Esophagus (tissue), 2 donors: ENCODE results near the gene CACNA1B. TPM values are rescaled to one million over a fixed set of nuclear protein-coding genes. Genes with fewer than 3 reads are reported as not detected.

ENCODE experiments used
- H3K27ac ChIP-seq, 2 donors: one replicate each; pipeline ENCODE4 v1.5.1; 2013; ENCODE audit warnings: low read depth in 2 of 2, mild to moderate bottlenecking in 2 of 2, inconsistent platforms in 1 of 2, low read length in 1 of 2, moderate library complexity in 1 of 2
- H3K27me3 ChIP-seq, 2 donors: one replicate each; pipeline ENCODE4 v1.6.1; 2013; ENCODE audit warnings: low read length in 2 of 2, control low read depth in 1 of 2, mild to moderate bottlenecking in 1 of 2; ENCODE audit not compliant: insufficient read depth in 2 of 2, control insufficient read depth in 1 of 2
- H3K36me3 ChIP-seq, 2 donors: one replicate each; pipeline ENCODE4 v1.6.1; 2013; ENCODE audit warnings: low read length in 1 of 2; ENCODE audit not compliant: control insufficient read depth in 2 of 2, insufficient read depth in 2 of 2
- H3K4me1 ChIP-seq, 2 donors: one replicate each; pipeline ENCODE4 v1.6.1; 2013; ENCODE audit warnings: low read length in 1 of 2; ENCODE audit not compliant: control insufficient read depth in 2 of 2, insufficient read depth in 2 of 2
- H3K4me3 ChIP-seq, 2 donors: one replicate each; pipeline ENCODE4 v1.5.1; 2013; ENCODE audit warnings: low read length in 2 of 2, mild to moderate bottlenecking in 2 of 2, low read depth in 1 of 2, moderate library complexity in 1 of 2
- H3K9me3 ChIP-seq, 2 donors: one replicate each; pipeline ENCODE4 v1.6.1; 2013; ENCODE audit warnings: mild to moderate bottlenecking in 2 of 2, low read depth in 1 of 2, low read length in 1 of 2, moderate library complexity in 1 of 2; ENCODE audit not compliant: control insufficient read depth in 2 of 2, insufficient read depth in 1 of 2
- WGBS, 2 donors: extraction: QIAGEN DNeasy Blood & Tissue Kit; methylation state at CpG; one replicate each; pipeline ENCODE4 v1.1.7; 2013; 5-methylcytosine and 5-hydroxymethylcytosine counted together
- polyA plus RNA-seq, 2 donors: library from polyadenylated mRNA; stranded (reverse); fragments of 200-250 nt; gene quantifications; one replicate each; pipeline ENCODE4 v1.2.3, GENCODE V29; 2013
- donor health status: healthy with polysubstance abuse.
- donor health status: Bipolar disorder and iron deficiency.

CACNA1B gene
- polyA plus RNA-seq, 2 donors, result under 0.01 TPM

DNA sequence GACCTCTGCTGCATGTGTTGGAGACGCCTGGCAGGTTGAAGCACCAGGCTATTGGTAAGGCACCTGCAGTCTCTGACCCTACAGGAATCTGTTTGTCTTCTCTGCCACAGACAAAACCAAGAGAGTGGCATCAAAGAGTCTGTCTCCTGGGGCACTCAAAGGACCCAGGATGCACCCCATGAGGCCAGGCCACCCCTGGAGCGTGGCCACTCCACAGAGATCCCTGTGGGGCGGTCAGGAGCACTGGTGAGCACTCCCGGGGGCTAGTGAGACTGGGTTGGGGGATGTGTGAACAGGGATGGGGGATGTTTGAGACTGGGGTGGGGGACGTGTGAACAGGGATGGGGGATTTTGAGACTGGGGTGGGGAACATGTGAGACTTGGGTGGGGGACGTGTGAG, 240.3 kb downstream of the CACNA1B start:
- Histone ChIP-seq H3K4me1 (no peaks in the 10 kb centered on the region), H3K27me3 (no peaks in the 10 kb centered on the region), H3K36me3 (no peaks in the 10 kb centered on the region), H3K9me3 (no peaks in the 10 kb centered on the region), H3K27ac (no peak overlapping the region), H3K4me3 (no peak overlapping the region)
- WGBS, 2 donors, result 65 to 75% methylated on average over 6 of the region's 6 CpGs

DNA sequence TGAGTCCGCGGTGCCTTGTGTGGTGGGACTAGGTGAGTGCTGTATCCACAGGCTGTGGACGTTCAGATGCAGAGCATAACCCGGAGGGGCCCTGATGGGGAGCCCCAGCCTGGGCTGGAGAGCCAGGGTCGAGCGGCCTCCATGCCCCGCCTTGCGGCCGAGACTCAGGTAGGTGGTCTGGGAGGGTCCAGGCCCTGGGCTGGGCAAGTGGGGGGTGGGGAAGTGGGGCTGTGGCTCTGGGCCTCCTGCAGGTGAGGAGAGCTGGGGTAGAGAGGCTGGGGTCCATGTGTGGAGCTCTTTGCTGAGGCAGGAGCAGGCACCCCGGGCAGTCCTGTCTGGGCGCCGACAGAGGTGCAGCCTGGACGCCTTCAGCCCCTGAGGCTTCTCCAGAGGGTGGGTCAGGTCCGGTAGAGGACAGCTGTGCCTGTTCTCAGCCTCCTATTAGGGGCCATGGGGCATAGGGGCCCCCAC, 241.1 kb downstream of the CACNA1B start:
- Histone ChIP-seq H3K36me3 (no peaks in the 10 kb centered on the region), H3K4me3 (no peak overlapping the region), H3K9me3 (no peaks in the 10 kb centered on the region), H3K27ac (no peak overlapping the region), H3K4me1 (no peaks in the 10 kb centered on the region), H3K27me3 (no peaks in the 10 kb centered on the region)
- 85 to 88% methylated on average over 14 of the region's 14 CpGs for WGBS, 2 donors

DNA sequence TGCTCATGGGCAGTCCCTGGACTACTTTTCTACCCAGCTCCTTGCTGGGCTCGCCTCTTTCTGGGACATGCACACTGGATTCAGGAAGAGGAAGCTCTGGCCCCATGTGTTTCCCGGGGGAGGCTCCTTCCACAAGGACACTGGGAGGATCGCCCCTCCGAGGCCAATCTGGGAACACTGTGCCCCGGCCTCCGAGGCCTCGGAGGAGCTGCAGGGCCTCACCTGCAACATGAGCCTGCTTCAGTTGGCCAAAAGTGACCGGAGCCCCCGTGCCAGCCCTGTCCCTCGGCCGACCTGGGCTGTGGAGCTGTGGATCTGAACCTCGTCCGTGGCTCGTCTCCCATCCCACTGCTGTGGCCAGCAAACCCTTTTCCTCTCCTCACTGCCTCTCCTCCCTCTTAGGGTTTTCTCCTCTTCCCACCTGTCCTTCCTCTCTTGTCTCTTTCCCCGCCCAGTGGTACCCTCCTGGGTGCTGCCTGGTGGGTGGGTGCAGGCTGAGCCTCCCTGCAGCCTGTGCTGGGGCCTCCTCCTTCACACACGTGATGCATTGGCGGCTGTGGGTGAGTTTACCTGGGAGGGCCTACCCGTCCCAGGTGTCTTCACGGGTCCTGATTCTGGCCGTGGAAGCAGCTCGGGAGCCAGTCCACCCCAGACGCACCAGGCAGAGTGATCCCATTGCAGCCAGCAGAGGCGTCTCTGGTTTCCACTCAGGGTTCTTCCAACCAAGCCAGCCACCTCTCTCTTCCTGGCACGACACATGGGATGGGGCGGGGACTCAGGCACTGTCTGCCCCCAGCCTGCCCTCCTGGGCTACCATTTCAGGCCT, 241.8 kb downstream of the CACNA1B start:
- Histone ChIP-seq H3K9me3 (no peaks in the 10 kb centered on the region), H3K27me3 (no peaks in the 10 kb centered on the region), H3K27ac (no peak overlapping the region), H3K4me3 (no peak overlapping the region), H3K4me1 (no peaks in the 10 kb centered on the region), H3K36me3 (no peaks in the 10 kb centered on the region)
- WGBS, 2 donors, result 80 to 87% methylated on average over 25 of the region's 25 CpGs

DNA sequence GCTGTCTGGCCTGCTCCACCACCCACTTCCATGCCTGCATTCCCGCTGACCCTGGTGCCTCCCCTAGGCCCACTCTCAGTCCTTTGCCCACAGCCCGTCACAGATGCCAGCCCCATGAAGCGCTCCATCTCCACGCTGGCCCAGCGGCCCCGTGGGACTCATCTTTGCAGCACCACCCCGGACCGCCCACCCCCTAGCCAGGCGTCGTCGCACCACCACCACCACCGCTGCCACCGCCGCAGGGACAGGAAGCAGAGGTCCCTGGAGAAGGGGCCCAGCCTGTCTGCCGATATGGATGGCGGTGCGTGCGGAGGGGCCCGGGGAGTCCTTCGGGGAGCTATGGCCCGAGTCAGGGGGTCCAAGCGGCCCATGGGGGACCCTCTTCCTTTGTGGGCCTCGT, 242.5 kb downstream of the CACNA1B start:
- Histone ChIP-seq H3K9me3 (no peaks in the 10 kb centered on the region), H3K36me3 (no peaks in the 10 kb centered on the region), H3K27ac (no peak overlapping the region), H3K4me1 (no peaks in the 10 kb centered on the region), H3K27me3 (no peaks in the 10 kb centered on the region), H3K4me3 (no peak overlapping the region)
- 93 to 95% methylated on average over 22 to 23 of the region's 23 CpGs for WGBS, 2 donors

DNA sequence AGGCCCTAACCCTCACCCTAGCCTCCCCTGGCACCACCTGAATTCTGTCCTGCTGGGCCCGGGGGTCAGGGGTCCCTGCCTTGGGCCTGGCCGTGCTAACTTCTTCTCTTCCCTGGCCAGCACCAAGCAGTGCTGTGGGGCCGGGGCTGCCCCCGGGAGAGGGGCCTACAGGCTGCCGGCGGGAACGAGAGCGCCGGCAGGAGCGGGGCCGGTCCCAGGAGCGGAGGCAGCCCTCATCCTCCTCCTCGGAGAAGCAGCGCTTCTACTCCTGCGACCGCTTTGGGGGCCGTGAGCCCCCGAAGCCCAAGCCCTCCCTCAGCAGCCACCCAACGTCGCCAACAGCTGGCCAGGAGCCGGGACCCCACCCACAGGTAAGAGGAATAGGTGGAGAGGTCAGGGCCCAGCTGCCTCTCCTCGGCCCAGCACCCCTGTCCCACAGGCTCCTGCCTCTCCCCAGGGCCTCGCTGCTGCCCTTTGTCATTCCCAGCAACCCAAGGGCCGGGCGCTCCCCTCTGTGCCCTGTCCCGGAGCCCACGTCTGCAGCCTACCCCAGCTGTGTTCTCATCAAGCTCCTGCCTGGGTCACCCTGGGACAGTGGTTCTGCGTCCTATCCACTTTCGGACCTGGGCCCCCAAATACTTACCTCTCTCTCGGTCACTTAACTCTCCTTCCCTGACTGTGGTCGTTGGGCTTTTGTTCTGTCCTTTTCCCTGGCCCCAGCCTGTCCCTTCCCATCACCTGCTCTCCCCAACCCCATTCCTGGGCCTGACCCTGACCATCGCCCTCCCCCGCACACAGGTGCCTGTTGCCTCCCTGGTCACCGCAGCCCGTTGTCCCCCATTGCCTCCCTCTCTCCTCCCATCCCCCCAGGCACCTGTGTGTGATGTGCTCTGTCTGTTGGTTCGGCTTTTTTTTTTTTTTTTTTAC, 243.2 kb downstream of the CACNA1B start:
- WGBS, 2 donors, result 89 to 90% methylated on average over 29 to 36 of the region's 36 CpGs
- no peaks in the 10 kb centered on the region for H3K4me1 ChIP-seq
- H3K4me3 ChIP-seq, result no peak overlapping the region
- H3K27ac ChIP-seq, result no peak overlapping the region
- H3K27me3 ChIP-seq, result no peaks in the 10 kb centered on the region
- H3K36me3 ChIP-seq, result no peaks in the 10 kb centered on the region
- H3K9me3 ChIP-seq, result no peaks in the 10 kb centered on the region

DNA sequence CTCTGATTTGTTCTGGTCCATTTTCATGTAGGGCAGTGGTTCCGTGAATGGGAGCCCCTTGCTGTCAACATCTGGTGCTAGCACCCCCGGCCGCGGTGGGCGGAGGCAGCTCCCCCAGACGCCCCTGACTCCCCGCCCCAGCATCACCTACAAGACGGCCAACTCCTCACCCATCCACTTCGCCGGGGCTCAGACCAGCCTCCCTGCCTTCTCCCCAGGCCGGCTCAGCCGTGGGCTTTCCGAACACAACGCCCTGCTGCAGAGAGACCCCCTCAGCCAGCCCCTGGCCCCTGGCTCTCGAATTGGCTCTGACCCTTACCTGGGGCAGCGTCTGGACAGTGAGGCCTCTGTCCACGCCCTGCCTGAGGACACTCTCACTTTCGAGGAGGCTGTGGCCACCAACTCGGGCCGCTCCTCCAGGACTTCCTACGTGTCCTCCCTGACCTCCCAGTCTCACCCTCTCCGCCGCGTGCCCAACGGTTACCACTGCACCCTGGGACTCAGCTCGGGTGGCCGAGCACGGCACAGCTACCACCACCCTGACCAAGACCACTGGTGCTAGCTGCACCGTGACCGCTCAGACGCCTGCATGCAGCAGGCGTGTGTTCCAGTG, 244.0 kb downstream of the CACNA1B start:
- 89 to 91% methylated on average over 32 of the region's 32 CpGs for WGBS, 2 donors
- Histone ChIP-seq H3K9me3 (no peaks in the 10 kb centered on the region), H3K27ac (no peak overlapping the region), H3K4me1 (no peaks in the 10 kb centered on the region), H3K27me3 (no peaks in the 10 kb centered on the region), H3K4me3 (no peak overlapping the region), H3K36me3 (no peaks in the 10 kb centered on the region)

DNA sequence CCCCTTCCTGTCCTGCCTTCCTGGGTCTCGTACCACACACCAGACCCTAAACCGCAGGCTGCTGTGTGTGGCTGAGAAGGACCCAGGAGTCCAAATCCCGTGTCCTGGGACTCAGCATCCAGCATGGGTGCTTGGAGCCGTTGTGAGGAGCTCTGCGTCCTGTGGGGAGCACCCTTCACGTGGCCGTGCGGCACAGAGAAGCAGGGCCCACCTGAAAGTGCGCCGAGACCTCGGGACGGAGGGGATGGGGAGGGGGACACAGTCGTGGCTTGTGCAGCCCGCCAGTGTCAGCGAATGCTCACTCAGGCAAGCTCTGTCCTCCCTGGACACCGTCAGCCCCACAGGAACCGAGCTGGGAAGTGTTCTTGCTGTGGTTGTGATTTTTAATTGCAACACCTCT, 244.6 kb downstream of the CACNA1B start:
- Histone ChIP-seq H3K9me3 (no peaks in the 10 kb centered on the region), H3K4me3 (no peak overlapping the region), H3K36me3 (no peaks in the 10 kb centered on the region), H3K27ac (no peak overlapping the region), H3K27me3 (no peaks in the 10 kb centered on the region), H3K4me1 (no peaks in the 10 kb centered on the region)
- WGBS, 2 donors, result 83 to 84% methylated on average over 17 of the region's 17 CpGs

DNA sequence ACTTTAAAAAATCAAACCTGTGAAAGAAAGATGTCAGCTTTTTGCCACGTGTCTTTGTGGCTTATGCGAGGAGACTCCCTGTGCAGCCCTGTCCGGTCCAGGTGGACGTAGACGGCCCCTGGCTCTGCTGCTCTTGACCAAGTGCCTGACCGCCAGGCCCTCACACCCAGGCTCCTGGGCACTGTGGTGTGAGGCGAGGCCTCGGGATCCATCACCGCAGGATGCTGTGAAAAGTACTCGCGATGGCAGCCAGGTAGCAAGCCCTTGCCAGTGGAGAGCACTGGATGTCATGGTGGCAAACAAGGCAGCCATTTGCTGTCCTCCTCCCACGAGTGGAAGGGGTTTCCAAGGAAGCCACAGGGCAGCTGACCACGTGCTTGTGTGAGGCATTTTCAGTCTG, 245.1 kb downstream of the CACNA1B start:
- Histone ChIP-seq H3K4me1 (no peaks in the 10 kb centered on the region), H3K27ac (no peak overlapping the region), H3K4me3 (no peak overlapping the region), H3K27me3 (no peaks in the 10 kb centered on the region), H3K36me3 (no peaks in the 10 kb centered on the region), H3K9me3 (no peaks in the 10 kb centered on the region)
- WGBS, 2 donors, result 74 to 82% methylated on average over 13 of the region's 13 CpGs

DNA sequence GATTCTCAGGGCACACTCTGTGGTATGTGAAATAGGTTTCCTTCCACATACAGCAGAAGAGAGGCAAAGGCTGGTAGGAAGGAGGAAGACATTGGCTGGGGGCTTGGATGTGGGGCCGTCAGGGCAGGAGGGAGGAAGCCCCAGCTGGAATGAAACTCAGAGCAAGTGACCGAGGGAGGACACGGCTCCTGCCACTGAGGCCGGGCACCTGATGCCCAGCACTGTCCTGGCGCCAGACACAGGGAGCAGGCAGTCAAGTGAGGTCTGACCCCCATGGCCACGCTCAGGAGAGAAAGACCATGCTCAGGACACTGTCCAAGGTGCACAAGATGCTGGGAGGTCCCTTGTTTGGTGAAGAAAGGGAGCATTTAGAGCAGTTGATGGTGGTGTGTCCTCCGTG, 245.5 kb downstream of the CACNA1B start:
- no peaks in the 10 kb centered on the region for H3K27me3 ChIP-seq
- no peaks in the 10 kb centered on the region for H3K4me1 ChIP-seq
- no peaks in the 10 kb centered on the region for H3K9me3 ChIP-seq
- no peaks in the 10 kb centered on the region for H3K36me3 ChIP-seq
- H3K4me3 ChIP-seq, result no peak overlapping the region
- H3K27ac ChIP-seq, result no peak overlapping the region
- 83 to 87% methylated on average over 7 of the region's 7 CpGs for WGBS, 2 donors
